DMS114 treated with DMSO at 0.1 percent for 48 hours (cell line): ENCODE data around the gene WDR37.

Source experiments
- DNase-seq: peaks from one replicate; lab custom pipeline; 2025; ENCODE audit not compliant: unreplicated experiment; lab: John Stamatoyannopoulos, UW

Gene WDR37

DNA sequence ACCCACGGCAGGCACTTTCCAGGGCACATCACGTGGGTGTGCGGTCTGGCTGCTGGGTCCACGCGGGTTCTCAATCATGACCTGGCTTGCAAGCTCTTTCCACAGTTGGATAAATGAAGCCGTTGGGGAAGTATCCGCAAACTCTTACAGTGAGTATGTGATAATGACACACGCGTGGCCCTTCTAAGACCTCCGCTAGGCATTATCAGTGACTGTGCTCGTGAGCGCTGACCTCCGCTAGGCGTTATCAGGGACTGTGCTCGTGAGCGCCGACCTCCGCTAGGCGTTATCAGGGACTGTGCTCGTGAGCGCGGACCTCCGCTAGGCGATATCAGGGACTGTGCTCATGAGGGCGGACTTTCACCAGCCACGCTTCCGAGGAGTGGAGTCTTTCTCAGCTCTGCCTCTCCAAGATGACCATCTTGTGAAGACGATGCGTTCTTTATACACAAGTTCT, 107.0 kb downstream of the WDR37 start:
- no peak for DNase-seq

- no peak for DNase-seq
These were observed 107.6 kb downstream of the WDR37 start for GRCh38 chr10:1163831-1164230.

GRCh38 chr10:1166101-1166827, 110.1 kb downstream of the WDR37 start:
- DNase-seq, result no peak

- DNase-seq, result no peak
These were observed 110.7 kb downstream of the WDR37 start for GRCh38 chr10:1166828-1167275.

- no peak for DNase-seq
These were observed 112.6 kb downstream of the WDR37 start for GRCh38 chr10:1168763-1169162.

DNA sequence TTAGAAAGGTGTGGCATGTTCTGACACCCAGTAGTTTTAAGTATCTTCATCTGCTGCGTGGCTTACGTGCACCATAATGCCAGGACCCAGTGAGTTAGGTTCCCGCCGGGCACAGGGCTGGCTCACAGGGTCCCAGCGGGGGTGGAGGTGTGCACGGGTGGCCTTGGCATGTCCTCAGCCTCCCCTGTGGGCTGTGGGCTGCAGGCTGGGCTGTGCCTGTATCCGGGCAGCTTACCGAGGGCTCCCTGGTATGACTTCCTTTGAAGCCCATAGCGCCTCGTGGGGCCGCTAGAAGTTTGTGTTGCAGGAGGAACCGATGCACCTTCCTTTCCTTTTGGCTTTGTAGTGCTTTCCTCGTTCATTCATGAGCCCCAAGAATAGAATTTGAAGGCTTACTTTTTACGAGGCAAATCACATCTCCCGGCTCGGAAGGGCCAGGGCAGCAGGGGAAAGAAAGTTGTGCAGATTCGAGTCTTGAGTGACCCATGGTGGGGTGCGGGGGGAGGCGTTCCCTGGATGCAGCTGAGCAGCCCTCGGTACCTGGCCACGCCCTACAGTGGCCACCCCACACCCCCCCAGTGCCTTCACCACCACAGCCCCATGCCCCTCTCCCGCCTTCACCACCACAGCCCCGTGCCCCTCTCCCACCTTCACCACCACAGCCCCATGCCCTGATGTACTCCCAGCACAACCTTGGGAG, 113.2 kb downstream of the WDR37 start:
- DNase-seq, result no peak

- DNase-seq, result no peak
These were observed 114.0 kb downstream of the WDR37 start for GRCh38 chr10:1169981-1170866.

GRCh38 chr10:1170867-1171180, 114.6 kb downstream of the WDR37 start:
- DNase-seq, result no peak

DNA sequence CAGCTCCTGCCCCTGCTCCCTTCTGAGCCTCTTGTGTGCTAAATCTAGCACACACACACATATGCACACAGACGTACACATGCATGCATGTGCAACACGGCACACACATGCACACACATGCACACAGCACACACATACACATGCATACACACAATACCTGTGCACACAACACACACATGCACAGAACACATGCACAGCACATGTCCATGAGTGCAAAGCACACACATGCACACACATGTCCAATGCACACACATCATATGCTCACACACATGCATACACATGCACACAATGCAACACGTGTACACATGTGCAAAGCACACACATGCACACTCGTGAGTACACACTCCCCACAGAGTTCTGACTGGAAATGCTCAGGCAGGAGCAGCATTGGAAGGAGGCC, 115.0 kb downstream of the WDR37 start:
- DNase-seq, result no peak

- DNase-seq, result no peak
These were observed 115.4 kb downstream of the WDR37 start for GRCh38 chr10:1171586-1171985.

DNA sequence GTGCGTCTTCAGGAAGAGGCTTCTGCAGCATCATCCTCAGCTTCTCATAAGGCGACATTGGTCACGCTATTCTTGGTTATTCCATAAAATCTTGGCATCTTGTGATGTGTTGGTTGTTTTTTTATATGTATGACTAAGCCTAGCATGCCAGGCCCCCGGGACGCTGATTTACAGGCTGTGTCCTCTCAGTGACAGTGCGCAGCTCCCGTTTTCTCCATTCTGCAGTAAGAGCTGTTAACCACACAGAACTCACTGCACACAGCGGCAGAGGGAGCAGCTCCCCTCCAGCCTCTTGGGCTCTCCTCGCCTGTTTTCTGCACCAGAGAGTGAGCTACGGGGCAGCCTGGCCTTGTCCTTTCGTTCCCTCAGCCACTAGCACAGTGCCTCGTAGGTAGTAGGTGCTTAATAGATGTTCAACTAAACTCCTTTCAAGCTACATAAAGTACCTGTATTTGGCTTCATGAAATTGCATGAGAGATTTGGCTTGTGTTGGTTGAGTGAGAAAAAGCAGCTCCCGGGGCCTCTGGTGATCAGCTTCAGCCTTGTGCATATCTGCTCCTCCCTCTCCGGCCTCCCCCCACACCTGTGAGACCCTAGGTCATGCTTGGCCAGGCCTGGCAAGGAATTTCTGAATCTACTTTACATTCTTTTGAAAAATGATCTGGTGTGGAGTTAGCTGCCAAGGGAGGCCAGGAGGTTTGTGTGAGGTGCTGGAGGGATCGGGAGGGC, 116.2 kb downstream of the WDR37 start:
- DNase-seq, result no peak

GRCh38 chr10:1173091-1173490, 116.9 kb downstream of the WDR37 start:
- no peak for DNase-seq

DNA sequence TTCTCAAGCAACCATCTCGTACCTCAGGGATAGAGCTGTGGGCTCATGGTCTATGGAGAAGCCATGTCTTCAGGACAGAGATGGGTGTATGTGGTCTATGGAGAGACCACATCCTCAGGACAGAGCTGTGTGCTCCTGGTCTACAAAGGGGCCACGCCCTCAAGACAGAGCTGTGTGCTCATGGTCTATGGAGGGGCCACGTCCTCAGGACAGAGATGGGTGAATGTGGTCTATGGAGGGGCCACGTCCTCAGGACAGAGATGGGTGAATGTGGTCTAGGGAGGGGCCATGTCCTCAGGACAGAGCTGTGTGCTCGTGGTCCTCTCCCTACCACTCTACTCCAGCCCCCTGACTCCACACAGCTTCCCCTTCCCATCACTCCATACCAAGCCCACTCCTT, 117.8 kb downstream of the WDR37 start:
- DNase-seq, result no peak

DNA sequence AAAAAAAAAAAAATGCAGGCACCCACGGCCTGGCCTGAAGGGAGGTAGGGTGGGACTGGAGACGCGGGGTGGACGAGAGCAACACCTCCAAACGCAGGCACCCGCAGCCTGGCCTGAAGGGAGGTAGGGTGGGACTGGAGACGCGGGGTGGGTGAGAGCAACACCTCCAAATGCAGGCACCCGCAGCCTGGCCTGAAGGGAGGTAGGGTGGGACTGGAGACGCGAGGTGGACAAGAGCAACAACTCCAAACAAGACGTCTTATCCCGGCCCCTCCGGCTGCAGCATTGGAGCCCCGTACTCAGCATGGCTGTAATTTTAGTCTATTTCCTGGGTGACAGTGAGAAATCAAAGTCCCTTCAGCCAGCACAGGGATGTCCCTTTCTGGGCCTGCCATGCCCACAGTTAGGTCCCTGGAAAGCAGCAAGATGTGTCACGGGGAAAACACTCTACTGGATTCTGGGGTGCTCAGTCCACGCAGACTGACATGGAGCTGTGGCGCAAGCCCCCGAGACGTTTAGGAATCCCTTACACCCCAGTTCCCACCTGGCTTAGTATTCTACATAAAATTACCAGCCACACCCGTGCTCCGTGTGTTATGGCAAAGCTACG, 119.9 kb downstream of the WDR37 start:
- no peak for DNase-seq

DNA sequence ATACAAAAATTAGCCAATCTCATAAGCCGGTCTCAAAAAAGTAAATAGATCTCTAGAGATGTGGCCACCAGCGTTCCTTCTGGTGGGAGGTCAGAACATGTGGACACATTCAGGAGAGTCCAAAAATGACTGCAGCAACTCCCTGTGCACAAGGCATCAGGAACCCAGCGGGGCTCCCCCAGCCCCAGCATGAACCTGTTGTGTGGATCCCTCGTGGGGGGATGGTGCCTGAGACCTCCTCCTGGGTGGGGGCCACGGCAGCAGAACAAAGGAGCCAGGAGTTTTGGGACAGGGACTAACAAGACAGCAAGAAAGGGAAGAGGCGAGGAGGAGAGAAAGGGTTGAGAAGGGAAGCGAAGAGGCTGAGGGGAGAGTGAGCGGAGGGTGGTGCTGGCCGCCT, 121.8 kb downstream of the WDR37 start:
- no peak for DNase-seq

DNA sequence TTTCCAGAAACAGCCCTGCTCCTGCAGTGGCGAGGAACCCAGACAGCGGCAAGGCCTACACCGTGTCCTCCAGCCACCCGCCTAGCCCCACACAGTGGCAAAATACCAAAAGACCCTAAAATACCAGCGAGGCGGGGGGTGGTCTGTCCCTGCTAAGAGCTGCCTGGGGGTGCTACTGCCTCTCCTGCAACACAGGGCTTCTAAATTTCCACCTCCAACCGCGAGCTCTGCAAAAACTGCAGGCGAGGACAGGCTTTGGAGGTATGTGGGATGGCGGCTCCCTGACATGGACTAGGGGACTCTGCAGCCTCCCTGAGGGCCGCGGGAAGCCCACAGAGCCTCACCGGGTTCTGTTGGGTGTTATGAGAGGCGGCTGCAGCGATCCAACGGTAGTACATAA, 122.3 kb downstream of the WDR37 start:
- no peak for DNase-seq

DNA sequence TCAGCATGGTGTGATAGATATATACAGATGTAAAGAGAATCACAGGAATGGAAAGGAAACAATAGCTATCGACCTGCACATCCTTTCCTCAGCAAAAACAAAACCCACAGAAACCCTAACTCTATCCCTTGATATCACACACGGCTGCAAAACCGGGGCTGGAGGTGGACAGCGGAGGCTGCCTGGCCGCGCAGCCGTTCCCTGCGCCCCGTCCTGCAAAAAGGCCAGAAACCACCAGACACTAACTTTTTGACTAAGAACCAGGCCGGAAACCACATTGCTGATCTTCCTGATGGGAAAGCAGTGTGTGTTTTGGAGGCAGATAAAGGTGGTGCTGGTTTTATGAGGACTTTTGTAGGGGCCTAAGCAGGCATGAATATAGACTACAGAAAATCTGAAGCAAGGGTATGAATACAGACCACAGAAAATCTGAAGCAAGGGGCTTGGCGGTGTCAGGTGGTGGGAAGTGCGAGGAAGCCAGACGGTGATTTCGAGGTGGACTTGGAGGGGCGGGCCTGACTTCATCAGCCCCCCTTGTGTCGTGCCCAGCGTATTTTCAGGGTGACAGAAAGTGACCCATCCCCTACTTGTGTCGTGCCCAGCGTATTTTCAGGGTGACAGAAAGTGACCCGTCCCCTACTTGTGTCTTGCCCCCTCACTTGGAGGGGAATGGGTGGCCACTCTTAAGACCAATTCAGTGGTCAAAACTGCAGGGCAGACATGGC, 123.3 kb downstream of the WDR37 start:
- no peak for DNase-seq

DNA sequence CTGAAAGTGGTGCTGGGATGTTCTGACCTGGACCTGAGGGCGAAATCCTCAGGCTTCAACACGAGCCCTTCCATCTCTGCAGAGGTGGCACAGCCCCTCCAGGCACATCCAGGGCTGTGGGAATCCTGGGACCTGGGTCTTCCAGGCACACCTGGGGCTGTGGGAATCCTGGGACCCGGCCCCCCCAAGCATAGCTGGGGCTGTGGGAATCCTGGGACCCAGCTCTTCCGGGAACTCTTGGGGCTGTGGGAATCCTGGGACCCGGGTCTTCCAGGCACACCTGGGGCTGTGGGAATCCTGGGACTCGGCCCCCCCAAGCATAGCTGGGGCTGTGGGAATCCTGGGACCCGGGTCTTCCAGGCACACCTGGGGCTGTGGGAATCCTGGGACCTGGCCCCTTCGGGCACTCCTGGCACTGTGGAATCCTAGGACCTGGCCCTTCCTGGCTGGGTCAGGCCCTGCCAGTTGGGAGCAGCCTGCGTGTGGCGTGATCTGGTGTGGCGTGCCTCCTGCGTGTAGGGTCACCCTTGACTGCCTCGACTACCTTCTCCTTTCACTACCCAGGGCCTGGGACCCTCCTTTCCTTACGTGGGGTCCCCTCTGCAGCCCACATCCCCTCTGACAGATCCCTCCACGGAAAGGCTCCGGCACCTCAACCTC, 124.0 kb downstream of the WDR37 start:
- DNase-seq, result no peak

- no peak for DNase-seq
These were observed 124.7 kb downstream of the WDR37 start for GRCh38 chr10:1180836-1181235.
